Keratinocyte (primary cell): ENCODE results near the gene SCAPER. TPM values are rescaled to one million over a fixed set of nuclear protein-coding genes. Genes with fewer than 3 reads are reported as not detected.

ENCODE experiments used
- DNase-seq: peaks from one replicate; pipeline ENCODE4 v3.0.0-alpha.2; 2011; ENCODE audit warnings: low read depth, missing footprints, low spot score
- FAIRE-seq: peaks from 2 replicates; lab custom pipeline; 2011; peaks lifted over from hg19 to GRCh38; lab: Jason Lieb, UNC
- H2AFZ ChIP-seq: 2 replicates; pipeline ENCODE4 v1.6.0; 2012; ENCODE audit warnings: low read length, control low read depth, inconsistent platforms; ENCODE audit not compliant: control insufficient read depth
- H3K27ac ChIP-seq: 2 replicates; pipeline ENCODE4 v1.5.1; 2011; ENCODE audit warnings: low read length; ENCODE audit not compliant: control insufficient read depth, insufficient read depth
- H3K27me3 ChIP-seq: 3 replicates; pipeline ENCODE4 v1.6.0; 2011; ENCODE audit warnings: low read length; ENCODE audit not compliant: control insufficient read depth, insufficient read depth; ENCODE audit errors: extremely low read depth
- H3K36me3 ChIP-seq, 2 experiments: 2 replicates in 1 of 2; 3 replicates in 1 of 2; pipeline ENCODE4 v1.5.1; 2011; ENCODE audit warnings: low read length in 2 of 2, mild to moderate bottlenecking in 1 of 2; ENCODE audit not compliant: control insufficient read depth in 2 of 2, insufficient read depth in 2 of 2; ENCODE audit errors: extremely low read depth in 1 of 2
- H3K4me1 ChIP-seq: 3 replicates; pipeline ENCODE4 v1.5.1; 2011; ENCODE audit warnings: low read length; ENCODE audit not compliant: control insufficient read depth, insufficient read depth; ENCODE audit errors: extremely low read depth
- H3K4me2 ChIP-seq: 3 replicates; pipeline ENCODE4 v1.6.0; 2011; ENCODE audit warnings: low read depth, low read length; ENCODE audit not compliant: control insufficient read depth, insufficient read depth; ENCODE audit errors: extremely low read depth
- H3K4me3 ChIP-seq, 3 experiments: fragments of 200-600 bp in 1 of 3; sonication (generic) in 1 of 3; 2 replicates in 2 of 3; 3 replicates in 1 of 3; pipeline ENCODE4 v1.5.1; 2011 to 2016; ENCODE audit warnings: low read length in 3 of 3, mild to moderate bottlenecking in 3 of 3, control low read depth in 2 of 3, inconsistent platforms in 1 of 3, low read depth in 1 of 3, mixed read lengths in 1 of 3, mixed run types in 1 of 3, moderate library complexity in 1 of 3; ENCODE audit not compliant: control insufficient read depth in 2 of 3, insufficient read depth in 2 of 3; ENCODE audit errors: extremely low read depth in 1 of 3
- H3K79me2 ChIP-seq: 2 replicates; pipeline ENCODE4 v1.6.0; 2012; ENCODE audit warnings: low read length; ENCODE audit not compliant: control insufficient read depth, insufficient read depth
- H3K9ac ChIP-seq: 3 replicates; pipeline ENCODE4 v1.6.0; 2011; ENCODE audit warnings: low read length; ENCODE audit not compliant: control insufficient read depth, insufficient read depth; ENCODE audit errors: extremely low read depth
- H3K9me1 ChIP-seq: 3 replicates; pipeline ENCODE4 v1.6.0; 2011; ENCODE audit warnings: low read length; ENCODE audit not compliant: control insufficient read depth, insufficient read depth; ENCODE audit errors: extremely low read depth
- H3K9me3 ChIP-seq: 2 replicates; pipeline ENCODE4 v1.5.1; 2012; ENCODE audit warnings: low read depth, low read length; ENCODE audit not compliant: control insufficient read depth
- H4K20me1 ChIP-seq: 3 replicates; pipeline ENCODE4 v1.6.0; 2011; ENCODE audit warnings: low read length; ENCODE audit not compliant: control insufficient read depth, insufficient read depth; ENCODE audit errors: extremely low read depth
- EZH2 ChIP-seq: IDR thresholded peaks from one replicate; pipeline ENCODE4 v1.6.1; 2012; ENCODE audit warnings: inconsistent platforms, mild to moderate bottlenecking, low read length, moderate library complexity
- dilution Hi-C: fragments of 300-500 bp; cut with MboI; formaldehyde crosslinking; loops from one replicate; pipeline ENCODE4 v1.7.0; 2020; ENCODE audit warnings: low sequenced_read_pairs; ENCODE audit not compliant: extremely low pct_ligation_motif_present
- polyA plus RNA-seq, 5 experiments: library from polyadenylated mRNA; depleted of rRNA in 3 of 5; stranded (reverse) in 3 of 5; stranded (forward) in 1 of 5; unstranded in 1 of 5; fragments of >200 nt; gene quantifications; 1 replicate in 1 of 5; 2 replicates in 3 of 5; 3 replicates in 1 of 5; pipeline versions ENCODE4 v1.2.1 to v1.2.3, GENCODE V29; 2011 to 2012; ENCODE audit warnings: missing spikeins in 2 of 5, low read depth in 1 of 5, low replicate concordance in 1 of 5
- TF ChIP-seq, protein P1 (sequence below), 3 experiments: IDR thresholded peaks in 1 of 3; conservative IDR thresholded peaks in 1 of 3; optimal IDR thresholded peaks in 1 of 3; 2 replicates in 2 of 3; 3 replicates in 1 of 3; pipeline versions ENCODE3 to v1.5.1; 2011; ENCODE audit warnings: low read length in 3 of 3, mild to moderate bottlenecking in 3 of 3, moderate library complexity in 2 of 3, control low read depth in 1 of 3, inconsistent platforms in 1 of 3; ENCODE audit not compliant: insufficient read depth in 2 of 3; ENCODE audit errors: extremely low read depth in 1 of 3

SCAPER gene
- polyA plus RNA-seq, 1 donor (not counting 4 experiments of a cell fraction or from before 2014, with no cell fraction given), result 5.2 TPM

DNA sequence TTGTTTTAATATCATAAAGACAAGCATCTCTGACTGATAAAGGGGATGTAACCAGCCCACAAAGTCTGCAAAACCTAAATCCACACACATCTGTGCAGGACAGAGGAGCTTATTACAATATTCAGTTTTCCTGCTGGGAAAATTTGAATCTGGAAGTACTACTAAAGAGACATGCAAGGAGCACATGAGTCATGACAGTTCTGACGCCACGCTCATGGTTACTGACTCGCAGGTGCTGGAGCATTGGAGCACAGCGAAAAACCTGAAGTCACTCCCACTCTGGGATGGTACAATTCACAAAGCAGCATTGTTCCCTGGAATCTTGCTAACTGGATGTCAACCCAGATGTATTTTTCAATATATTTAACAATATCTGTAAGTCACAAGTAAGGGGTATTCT is 576.2 kb downstream of the SCAPER start:
- Histone ChIP-seq H3K4me1 (peaks cover 6% of the 10 kb centered on the region), H3K9ac (no peak overlapping the region), H3K79me2 (no peaks in the 10 kb centered on the region), H3K4me3 (no peak overlapping the region), H3K36me3 (no peaks in the 10 kb centered on the region), H3K9me1 (no peaks in the 10 kb centered on the region), H4K20me1 (no peaks in the 10 kb centered on the region), H3K9me3 (no peaks in the 10 kb centered on the region), H3K27me3 (peaks cover 2% of the 10 kb centered on the region), H2AFZ (no peak overlapping the region), H3K4me2 (no peak overlapping the region), H3K27ac (no peak overlapping the region)
- DNase-seq, result no peak
- TF ChIP-seq, protein P1, sequence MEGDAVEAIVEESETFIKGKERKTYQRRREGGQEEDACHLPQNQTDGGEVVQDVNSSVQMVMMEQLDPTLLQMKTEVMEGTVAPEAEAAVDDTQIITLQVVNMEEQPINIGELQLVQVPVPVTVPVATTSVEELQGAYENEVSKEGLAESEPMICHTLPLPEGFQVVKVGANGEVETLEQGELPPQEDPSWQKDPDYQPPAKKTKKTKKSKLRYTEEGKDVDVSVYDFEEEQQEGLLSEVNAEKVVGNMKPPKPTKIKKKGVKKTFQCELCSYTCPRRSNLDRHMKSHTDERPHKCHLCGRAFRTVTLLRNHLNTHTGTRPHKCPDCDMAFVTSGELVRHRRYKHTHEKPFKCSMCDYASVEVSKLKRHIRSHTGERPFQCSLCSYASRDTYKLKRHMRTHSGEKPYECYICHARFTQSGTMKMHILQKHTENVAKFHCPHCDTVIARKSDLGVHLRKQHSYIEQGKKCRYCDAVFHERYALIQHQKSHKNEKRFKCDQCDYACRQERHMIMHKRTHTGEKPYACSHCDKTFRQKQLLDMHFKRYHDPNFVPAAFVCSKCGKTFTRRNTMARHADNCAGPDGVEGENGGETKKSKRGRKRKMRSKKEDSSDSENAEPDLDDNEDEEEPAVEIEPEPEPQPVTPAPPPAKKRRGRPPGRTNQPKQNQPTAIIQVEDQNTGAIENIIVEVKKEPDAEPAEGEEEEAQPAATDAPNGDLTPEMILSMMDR (optimal IDR thresholded peaks at IDR 0.05 in 1 of 3, IDR thresholded peaks at IDR 0.05 in 1 of 3, conservative IDR thresholded peaks at IDR 0.05 in 1 of 3; ENCODE audit: extremely low read depth in 1 of 3, insufficient read depth in 2 of 3, low read length in 3 of 3), result no peak
- no peak for TF ChIP-seq EZH2
- no peak for FAIRE-seq
- dilution Hi-C loops, result no loop called here

DNA sequence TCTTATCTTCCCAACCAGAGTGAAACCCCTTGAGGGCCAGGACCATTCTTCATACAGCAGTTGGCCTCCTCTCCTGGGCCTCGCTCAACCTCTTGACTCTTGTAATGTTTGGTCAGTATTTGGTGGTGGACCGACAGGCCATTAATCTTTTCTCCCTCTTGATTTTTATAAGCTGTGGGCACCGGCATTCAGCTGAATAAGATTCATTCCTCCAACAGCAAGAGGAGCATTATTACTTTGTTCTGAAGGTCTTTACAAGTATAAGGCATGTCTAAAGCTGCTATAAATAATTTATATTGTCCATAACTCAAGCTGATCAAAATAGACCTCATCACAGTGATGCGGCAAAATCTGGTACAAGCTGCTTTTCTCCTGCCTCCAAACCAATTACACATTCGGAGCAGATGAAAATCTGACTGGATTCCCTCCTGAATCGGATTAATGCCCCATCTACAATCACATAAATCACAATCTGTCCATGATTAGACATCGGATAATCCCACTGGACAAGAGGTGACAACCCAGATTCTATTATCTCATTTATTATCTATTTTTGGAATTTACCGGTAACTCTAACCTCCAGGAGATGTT is 576.9 kb downstream of the SCAPER start:
- Histone ChIP-seq H3K36me3 (no peaks in the 10 kb centered on the region), H2AFZ (no peak overlapping the region), H3K79me2 (no peaks in the 10 kb centered on the region), H3K9me3 (no peaks in the 10 kb centered on the region), H3K9me1 (no peaks in the 10 kb centered on the region), H3K27me3 (no peaks in the 10 kb centered on the region), H3K4me1 (peaks cover 6% of the 10 kb centered on the region), H4K20me1 (no peaks in the 10 kb centered on the region), H3K4me2 (no peak overlapping the region), H3K27ac (no peak overlapping the region), H3K9ac (no peak overlapping the region), H3K4me3 (no peak overlapping the region)
- FAIRE-seq (no peak), DNase-seq (no peak)
- dilution Hi-C loops, result no loop called here
- TF ChIP-seq, protein P1 (optimal IDR thresholded peaks at IDR 0.05 in 1 of 3, IDR thresholded peaks at IDR 0.05 in 1 of 3, conservative IDR thresholded peaks at IDR 0.05 in 1 of 3; ENCODE audit: extremely low read depth in 1 of 3, insufficient read depth in 2 of 3, low read length in 3 of 3), result no peak
- no peak for TF ChIP-seq EZH2
